GM10266 (cell line): ENCODE data around the gene CITED2.

Experiments used
- DNase-seq: peaks from one replicate; pipeline ENCODE4 v3.0.0; 2012; ENCODE audit errors: extremely low spot score
- CTCF ChIP-seq: IDR thresholded peaks from 2 replicates; pipeline ENCODE4 v1.5.1; 2012; ENCODE audit warnings: mild to moderate bottlenecking, low read depth; ENCODE audit not compliant: control insufficient read depth, insufficient read depth; ENCODE audit errors: missing control alignments

CITED2 gene

GRCh38 chr6:139373928-139374356 lies 506 bp downstream of the CITED2 start:
- TF ChIP-seq CTCF = no peak

GRCh38 chr6:139373154-139373927 lies 1.1 kb downstream of the CITED2 start:
- peak; percentile 51 for DNase-seq
- peak; percentile 53 for TF ChIP-seq CTCF

More at GRCh38 chr6:139373928-139374356, 506 bp downstream of the CITED2 start:
- peak; percentile 14 for DNase-seq

GRCh38 chr6:139372326-139373153 lies 1.9 kb downstream of the CITED2 start:
- DNase-seq = no peak
- TF ChIP-seq CTCF = no peak

GRCh38 chr6:139371421-139372203 lies 2.8 kb downstream of the CITED2 start:
- DNase-seq = no peak
- no peak for TF ChIP-seq CTCF

- DNase-seq = no peak
- TF ChIP-seq CTCF = no peak
Measured at GRCh38 chr6:139370999-139371345, 3.5 kb downstream of the CITED2 start.

- TF ChIP-seq CTCF = no peak
- no peak for DNase-seq
Measured at GRCh38 chr6:139370283-139370998, 4.0 kb downstream of the CITED2 start.
